ENCODE results near the gene ARAP1. TPM values are rescaled to one million over a fixed set of nuclear protein-coding genes. Genes with fewer than 3 reads are reported as not detected.
A peak's percentile ranks its signal among the peaks of the same experiment; 100 is the strongest.

The ARAP1 gene
- total and polyA plus RNA-seq, 2 of the 8 experiments (the other 6 are each of a cell fraction or from before 2014, with no cell fraction given) = 25.7 to 61.6 TPM

- ChIA-PET POLR2A (ENCODE audit: partially characterized antibody) (interaction anchor here (0.9 to 1.8 kb wide), 4 partner anchors 11 to 50 kb away, joined by 3 to 5 read pairs (median 3); partner anchors contain the start of gene STARD10), CTCF (ENCODE audit: partially characterized antibody) (interaction anchor here (0.7 to 1.9 kb wide), 7 partner anchors 11 to 46 kb away, joined by 3 to 6 read pairs (median 5); partner anchors contain the start of gene STARD10)
- no peak overlapping the region for H3K9ac ChIP-seq (replicated peaks in 1 of 4; ENCODE audit: extremely low read depth in 1 of 4, low read depth in 3 of 4, low read length in 3 of 4)
- no peak overlapping the region for H3K23ac ChIP-seq (ENCODE audit: insufficient read length)
- no peak overlapping the region for H2AK5ac ChIP-seq (ENCODE audit: low read depth, low read length)
- H2AFZ ChIP-seq (ENCODE audit: low read length) = no peak overlapping the region
- no peak overlapping the region for H4K91ac ChIP-seq (replicated peaks; ENCODE audit: insufficient read length, low read length)
- H3K27ac ChIP-seq (ENCODE audit: low read depth, low read length) = no peak overlapping the region
- no peaks in the 10 kb centered on the region for H4K20me1 ChIP-seq (replicated peaks in 1 of 2; ENCODE audit: control insufficient read depth in 1 of 2, insufficient read depth in 2 of 2, low read length in 2 of 2)
- H3K56ac ChIP-seq (replicated peaks; ENCODE audit: insufficient read length, low read depth, low read length) = no peak overlapping the region
- H3K14ac ChIP-seq (ENCODE audit: insufficient read length) = no peak overlapping the region
- DNase-seq (ENCODE audit: low read depth in 1 of 2, low spot score in 2 of 2) (no peak), FAIRE-seq (no peak)
- H3K4me3 ChIP-seq (ENCODE audit: extremely low read depth in 1 of 4, insufficient read depth in 2 of 4, low read depth in 3 of 4, low read length in 4 of 4) = no peak overlapping the region
- H3K4ac ChIP-seq (replicated peaks; ENCODE audit: insufficient read length, low read depth, low read length) = no peak overlapping the region
- H3K79me2 ChIP-seq (ENCODE audit: control insufficient read depth in 1 of 2, insufficient read depth in 2 of 2, low read length in 2 of 2) = no peaks in the 10 kb centered on the region
- no peak overlapping the region for H2BK5ac ChIP-seq (ENCODE audit: low read depth, low read length)
- H2BK12ac ChIP-seq (ENCODE audit: low read depth, low read length) = no peak overlapping the region
- H3K27me3 ChIP-seq (replicated peaks in 1 of 4; ENCODE audit: control insufficient read depth in 3 of 4, extremely low read depth in 1 of 4, insufficient read depth in 3 of 4, low read length in 3 of 4) = no peaks in the 10 kb centered on the region
- no peak overlapping the region for H3K4me2 ChIP-seq (ENCODE audit: insufficient read depth in 1 of 2, low read depth in 2 of 2, low read length in 2 of 2)
- WGBS, 2 experiments (ENCODE audit: extremely low coverage in 1 of 2, insufficient coverage in 1 of 2, insufficient read length in 1 of 2, insufficient replicate concordance in 2 of 2, low coverage in 1 of 2, low lambda C conversion rate in 2 of 2, missing lambda C conversion rate in 1 of 2) = 80% methylated on average over 3 of the region's 4 CpGs; no CpG with 5 or more reads in 1 of the 2 experiments
- TF ChIP-seq HDAC6 (IDR thresholded peaks at IDR 0.05; ENCODE audit: low read depth, low read length) (no peak), JUND (IDR thresholded peaks at IDR 0.05; ENCODE audit: low read length) (peak; percentile 45; the same call in 1 of the 2 replicates)
- H3K23me2 ChIP-seq (ENCODE audit: low read depth, low read length) = no peaks in the 10 kb centered on the region
- H3K79me1 ChIP-seq (ENCODE audit: low read depth, low read length) = peaks cover 3% of the 10 kb centered on the region
- no peak overlapping the region for H2BK20ac ChIP-seq (ENCODE audit: low read length)
- no peak overlapping the region for H2BK120ac ChIP-seq (replicated peaks; ENCODE audit: low read depth, low read length)
- H4K5ac ChIP-seq (ENCODE audit: insufficient read length, low read depth, low read length) = no peak overlapping the region
- H4K8ac ChIP-seq (ENCODE audit: extremely low read depth, insufficient read depth, low read length) = no peak overlapping the region
- H3K36me3 ChIP-seq (ENCODE audit: control insufficient read depth in 2 of 4, insufficient read depth in 4 of 4, low read length in 3 of 4) = no peaks in the 10 kb centered on the region
- H3K4me1 ChIP-seq (replicated peaks in 1 of 4; ENCODE audit: control insufficient read depth in 3 of 4, insufficient read depth in 4 of 4, low read length in 3 of 4) = peaks cover 0 to 18% (median 9%) of the 10 kb centered on the region in 4 experiments; a peak in 5 of 7 replicates
- H3K18ac ChIP-seq (ENCODE audit: extremely low read depth, low read length) = no peak overlapping the region
- no peak overlapping the region for H2BK15ac ChIP-seq (ENCODE audit: low read length)
- no peaks in the 10 kb centered on the region for H3K9me3 ChIP-seq (ENCODE audit: insufficient read depth in 2 of 2, low read depth in 1 of 2, low read length in 1 of 2)
These were observed 19.3 kb upstream of the ARAP1 start for GRCh38 chr11:72771507-72771906.

All from H1 (cell line).